Trophoblast cell (in vitro differentiated cells and primary cell): ENCODE results near the gene C20orf144.

Experiments
- DNase-seq, 2 donors: peaks; one replicate each; pipeline ENCODE4 v3.0.0-alpha.2; 2016
- H2AFZ ChIP-seq: 2 replicates; pipeline ENCODE4 v1.6.1; 2013; ENCODE audit warnings: low read length, moderate library complexity, mild to moderate bottlenecking; ENCODE audit not compliant: insufficient read depth, poor library complexity
- H2AK5ac ChIP-seq: 2 replicates; pipeline ENCODE4 v1.6.1; 2013; ENCODE audit warnings: mild to moderate bottlenecking, low read length
- H2BK120ac ChIP-seq: 2 replicates; pipeline ENCODE4 v1.6.1; 2013; ENCODE audit warnings: low read length, mild to moderate bottlenecking, moderate library complexity; ENCODE audit not compliant: insufficient read depth, poor library complexity
- H2BK12ac ChIP-seq: 2 replicates; pipeline ENCODE4 v1.6.1; 2013; ENCODE audit warnings: mild to moderate bottlenecking, low read length, moderate library complexity
- H2BK5ac ChIP-seq: 2 replicates; pipeline ENCODE4 v1.6.1; 2013; ENCODE audit warnings: low read length, low read depth, moderate library complexity, mild to moderate bottlenecking; ENCODE audit not compliant: poor library complexity
- H3K14ac ChIP-seq: 2 replicates; pipeline ENCODE4 v1.6.1; 2013; ENCODE audit warnings: mild to moderate bottlenecking, low read length
- H3K18ac ChIP-seq: 2 replicates; pipeline ENCODE4 v1.6.1; 2013; ENCODE audit warnings: mild to moderate bottlenecking, low read length
- H3K23ac ChIP-seq: 2 replicates; pipeline ENCODE4 v1.6.1; 2013; ENCODE audit warnings: low read length
- H3K27ac ChIP-seq: 2 replicates; pipeline ENCODE4 v1.5.1; 2013; ENCODE audit warnings: low read depth, mild to moderate bottlenecking, inconsistent platforms, low read length, moderate library complexity
- H3K27me3 ChIP-seq: 2 replicates; pipeline ENCODE4 v1.6.1; 2013; ENCODE audit warnings: inconsistent platforms, mild to moderate bottlenecking, low read length, moderate library complexity; ENCODE audit not compliant: insufficient read depth
- H3K36me3 ChIP-seq, 2 experiments: 1 replicate in 1 of 2; 2 replicates in 1 of 2; pipeline ENCODE4 v1.6.1; 2013; ENCODE audit warnings: low read length in 2 of 2, mild to moderate bottlenecking in 2 of 2, moderate library complexity in 1 of 2; ENCODE audit not compliant: insufficient read depth in 2 of 2, control insufficient read depth in 1 of 2
- H3K4ac ChIP-seq: 2 replicates; pipeline ENCODE4 v1.6.1; 2013; ENCODE audit warnings: low read depth, mild to moderate bottlenecking, low read length, moderate library complexity
- H3K4me1 ChIP-seq, 2 experiments: 1 replicate in 1 of 2; 2 replicates in 1 of 2; pipeline ENCODE4 v1.6.1; 2013; ENCODE audit warnings: low read length in 2 of 2, mild to moderate bottlenecking in 2 of 2, moderate library complexity in 1 of 2; ENCODE audit not compliant: insufficient read depth in 2 of 2, control insufficient read depth in 1 of 2
- H3K4me2 ChIP-seq: 2 replicates; pipeline ENCODE4 v1.6.1; 2013; ENCODE audit warnings: inconsistent platforms, mild to moderate bottlenecking, low read length, moderate library complexity
- H3K4me3 ChIP-seq: 2 replicates; pipeline ENCODE4 v1.5.1; 2013; ENCODE audit warnings: mild to moderate bottlenecking, low read depth, low read length, inconsistent platforms
- H3K79me1 ChIP-seq: one replicate; pipeline ENCODE4 v1.6.1; 2013; ENCODE audit warnings: low read length
- H3K79me2 ChIP-seq: 2 replicates; pipeline ENCODE4 v1.6.1; 2013; ENCODE audit warnings: low read length, mild to moderate bottlenecking; ENCODE audit not compliant: control insufficient read depth, insufficient read depth, poor library complexity
- H3K9ac ChIP-seq: 2 replicates; pipeline ENCODE4 v1.6.1; 2013; ENCODE audit warnings: mild to moderate bottlenecking, low read length
- H3K9me3 ChIP-seq: 2 replicates; pipeline ENCODE4 v1.6.1; 2013; ENCODE audit warnings: low read depth, mild to moderate bottlenecking, control low read depth, inconsistent platforms, low read length; ENCODE audit not compliant: insufficient read depth
- H4K12ac ChIP-seq: 2 replicates; pipeline ENCODE4 v1.6.1; 2013; ENCODE audit warnings: low read depth, mild to moderate bottlenecking, low read length, moderate library complexity
- H4K8ac ChIP-seq: 2 replicates; pipeline ENCODE4 v1.6.1; 2013; ENCODE audit warnings: low read depth, mild to moderate bottlenecking, low read length, moderate library complexity
- H4K91ac ChIP-seq: one replicate; pipeline ENCODE4 v1.6.1; 2013; ENCODE audit warnings: low read depth, mild to moderate bottlenecking, low read length, moderate library complexity
- WGBS: extraction: QIAGEN DNeasy Blood & Tissue Kit; methylation state at CpG from one replicate; pipeline ENCODE4 v1.1.7; 2013; ENCODE audit warnings: missing lambda C conversion rate; ENCODE audit not compliant: insufficient read length, insufficient coverage; ENCODE audit errors: extremely low coverage; 5-methylcytosine and 5-hydroxymethylcytosine counted together

Gene C20orf144

DNA sequence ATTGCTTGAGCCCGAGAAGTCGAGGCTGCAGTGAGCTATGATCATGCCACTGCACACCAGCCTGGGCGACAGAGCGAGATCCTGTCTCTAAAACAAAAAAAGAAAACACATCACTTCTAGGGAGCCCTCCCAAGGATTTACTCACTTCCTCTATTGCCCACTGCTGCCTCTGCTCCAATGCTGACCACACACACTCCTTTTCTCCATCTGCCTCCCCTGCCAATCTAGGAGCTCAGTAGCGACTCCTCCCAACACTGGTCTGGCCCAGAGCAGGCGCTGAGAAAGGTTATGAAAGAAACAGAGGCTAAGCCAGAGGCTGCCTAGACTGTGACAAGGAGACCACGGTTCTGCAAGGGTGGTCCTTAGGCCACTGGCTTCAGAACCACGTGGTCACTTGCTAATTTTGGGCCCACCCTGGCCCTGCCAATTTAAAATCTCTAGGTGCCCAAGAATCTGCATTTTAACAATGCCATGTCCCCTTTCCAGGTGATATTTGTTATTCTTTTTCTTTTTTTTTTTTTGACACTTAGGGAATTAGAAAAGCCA is 25.3 kb downstream of the C20orf144 start:
- no peak overlapping the region for H3K4me3 ChIP-seq
- H3K18ac ChIP-seq: no peak overlapping the region
- DNase-seq: no peak
- H4K8ac ChIP-seq: no peak overlapping the region
- peaks cover 8 to 14% of the 10 kb centered on the region in 2 experiments for H3K4me1 ChIP-seq
- H2AFZ ChIP-seq: no peak overlapping the region
- H3K27ac ChIP-seq: no peak overlapping the region
- no peak overlapping the region for H4K12ac ChIP-seq
- H3K9ac ChIP-seq: no peak overlapping the region
- no peak overlapping the region for H2AK5ac ChIP-seq
- no peaks in the 10 kb centered on the region for H3K9me3 ChIP-seq
- H2BK12ac ChIP-seq: no peak overlapping the region
- H3K36me3 ChIP-seq: no peaks in the 10 kb centered on the region
- H3K23ac ChIP-seq: no peak overlapping the region
- no peaks in the 10 kb centered on the region for H3K79me1 ChIP-seq
- H3K79me2 ChIP-seq: peaks cover 2% of the 10 kb centered on the region
- H3K4me2 ChIP-seq: no peak overlapping the region
- no peak overlapping the region for H3K4ac ChIP-seq
- no peak overlapping the region for H3K14ac ChIP-seq
- H3K27me3 ChIP-seq: no peaks in the 10 kb centered on the region
- H4K91ac ChIP-seq: no peak overlapping the region
- H2BK120ac ChIP-seq: no peak overlapping the region
- WGBS: no CpG with 5 or more reads among the region's 8 CpGs
- no peak overlapping the region for H2BK5ac ChIP-seq

DNA sequence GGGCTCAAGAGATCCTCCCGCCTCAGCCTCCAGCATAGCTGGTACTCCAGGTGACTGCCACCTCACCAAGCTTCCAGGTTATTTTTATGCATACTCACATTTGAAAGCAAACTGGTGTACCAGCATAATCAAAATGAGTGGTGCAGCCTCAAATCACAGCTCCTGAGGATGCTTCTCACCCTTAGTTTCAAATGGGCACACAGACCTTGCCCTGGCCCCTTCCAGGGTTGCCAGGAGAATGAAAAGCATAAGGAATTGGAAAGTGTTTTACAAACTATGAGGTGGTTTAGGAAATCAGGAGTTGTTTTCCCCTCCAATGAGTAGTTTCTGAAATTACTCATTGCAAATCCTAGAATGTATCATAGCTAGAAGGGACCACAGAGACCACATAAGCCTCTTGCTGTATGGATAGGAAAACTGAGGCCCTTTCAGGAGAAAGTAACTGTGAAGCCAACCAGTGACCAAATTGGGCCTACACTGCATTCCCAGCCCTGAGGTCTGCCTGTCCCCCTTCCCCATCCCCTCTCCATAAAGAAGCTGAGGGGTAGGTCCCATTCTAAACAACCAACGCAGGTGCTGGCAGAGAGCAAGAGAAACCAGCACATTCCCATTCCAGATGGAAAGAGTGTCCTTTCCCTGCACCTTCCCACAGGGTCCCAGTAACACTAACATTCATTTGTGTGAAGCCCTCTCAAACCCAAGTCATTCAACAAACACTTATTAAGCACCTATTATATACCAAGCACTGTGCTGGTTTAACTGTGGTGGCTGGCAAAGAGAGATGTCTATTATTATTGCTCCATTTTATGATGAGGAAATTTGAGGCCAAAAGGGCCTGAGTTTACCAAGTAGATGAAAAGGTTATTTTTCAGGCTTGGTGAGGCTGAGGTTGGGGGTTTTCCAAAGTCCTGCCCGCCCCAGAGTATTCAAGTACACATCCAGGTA is 26.1 kb downstream of the C20orf144 start:
- no peak overlapping the region for H3K27ac ChIP-seq
- no peak overlapping the region for H3K18ac ChIP-seq
- H3K9me3 ChIP-seq: no peaks in the 10 kb centered on the region
- H3K14ac ChIP-seq: no peak overlapping the region
- no peak overlapping the region for H3K4me2 ChIP-seq
- no peak overlapping the region for H3K4me3 ChIP-seq
- no CpG with 5 or more reads among the region's 3 CpGs for WGBS
- no peak overlapping the region for H3K9ac ChIP-seq
- DNase-seq: no peak
- no peak overlapping the region for H4K12ac ChIP-seq
- no peak overlapping the region for H2AK5ac ChIP-seq
- no peak overlapping the region for H3K23ac ChIP-seq
- no peaks in the 10 kb centered on the region for H3K79me1 ChIP-seq
- H2BK5ac ChIP-seq: no peak overlapping the region
- no peak overlapping the region for H2BK120ac ChIP-seq
- no peak overlapping the region for H3K4ac ChIP-seq
- H3K27me3 ChIP-seq: no peaks in the 10 kb centered on the region
- peaks cover 8 to 14% of the 10 kb centered on the region in 2 experiments for H3K4me1 ChIP-seq
- H3K36me3 ChIP-seq: no peaks in the 10 kb centered on the region
- no peak overlapping the region for H2AFZ ChIP-seq
- no peak overlapping the region for H4K91ac ChIP-seq
- H2BK12ac ChIP-seq: no peak overlapping the region
- H4K8ac ChIP-seq: no peak overlapping the region
- H3K79me2 ChIP-seq: peaks cover 2% of the 10 kb centered on the region

DNA sequence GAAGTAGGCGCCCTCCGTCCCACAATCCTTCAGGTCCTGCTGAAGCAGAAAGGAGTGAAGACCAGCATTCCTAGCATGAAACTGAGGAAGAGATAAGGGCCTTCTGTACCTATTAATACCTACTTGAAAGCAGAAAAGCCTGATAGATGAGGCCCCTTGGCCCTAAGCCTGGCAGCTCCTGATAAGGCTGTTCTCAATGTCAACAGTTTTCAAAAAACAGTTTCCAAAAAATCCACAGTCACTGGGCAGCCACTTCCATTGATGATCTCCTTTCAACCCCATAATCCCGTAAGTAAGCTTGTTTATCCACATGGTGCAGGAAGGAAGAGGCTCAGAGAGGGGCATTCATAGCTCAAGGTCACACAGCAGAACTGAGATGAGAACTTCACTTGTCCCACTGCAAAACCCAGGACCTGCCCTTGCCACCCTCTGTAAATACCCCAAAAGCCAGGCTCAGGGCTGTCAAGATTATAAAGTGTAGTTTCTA is 26.9 kb downstream of the C20orf144 start:
- no peak overlapping the region for H3K27ac ChIP-seq
- no peaks in the 10 kb centered on the region for H3K27me3 ChIP-seq
- no peak overlapping the region for H4K8ac ChIP-seq
- H3K4me3 ChIP-seq: no peak overlapping the region
- no peak overlapping the region for H3K18ac ChIP-seq
- DNase-seq: no peak
- no peak overlapping the region for H3K14ac ChIP-seq
- H3K4me2 ChIP-seq: no peak overlapping the region
- H3K23ac ChIP-seq: no peak overlapping the region
- no peaks in the 10 kb centered on the region for H3K36me3 ChIP-seq
- no peak overlapping the region for H3K9ac ChIP-seq
- no peaks in the 10 kb centered on the region for H3K9me3 ChIP-seq
- no peak overlapping the region for H2AFZ ChIP-seq
- H3K79me1 ChIP-seq: no peaks in the 10 kb centered on the region
- H2BK5ac ChIP-seq: no peak overlapping the region
- peaks cover 8 to 14% of the 10 kb centered on the region in 2 experiments for H3K4me1 ChIP-seq
- no peak overlapping the region for H2BK120ac ChIP-seq
- no CpG with 5 or more reads among the region's 3 CpGs for WGBS
- no peak overlapping the region for H3K4ac ChIP-seq
- H4K12ac ChIP-seq: no peak overlapping the region
- H4K91ac ChIP-seq: no peak overlapping the region
- peaks cover 2% of the 10 kb centered on the region for H3K79me2 ChIP-seq
- H2BK12ac ChIP-seq: no peak overlapping the region
- H2AK5ac ChIP-seq: no peak overlapping the region

DNA sequence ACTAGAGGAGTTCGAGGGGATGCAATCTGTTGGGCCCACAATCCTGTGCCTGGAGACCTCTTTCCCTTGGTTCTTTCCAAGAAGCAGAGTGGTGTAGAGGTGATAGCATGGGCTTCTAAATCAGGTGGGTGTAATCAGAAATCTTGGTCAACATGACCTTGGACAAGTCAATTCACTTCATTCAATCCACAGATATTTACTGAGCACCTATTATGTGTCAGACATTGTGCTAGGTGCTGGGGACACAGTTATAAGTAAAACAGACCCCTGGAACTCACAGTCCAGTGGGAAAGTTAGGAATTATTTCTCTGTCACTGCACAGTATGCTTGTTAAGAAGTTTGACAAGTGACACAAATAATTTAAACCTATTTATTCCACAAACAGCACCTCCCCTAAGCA is 27.4 kb downstream of the C20orf144 start:
- no peak overlapping the region for H3K4me3 ChIP-seq
- H3K4me2 ChIP-seq: no peak overlapping the region
- H2BK5ac ChIP-seq: no peak overlapping the region
- H2BK12ac ChIP-seq: no peak overlapping the region
- H3K18ac ChIP-seq: no peak overlapping the region
- no peaks in the 10 kb centered on the region for H3K79me1 ChIP-seq
- H4K12ac ChIP-seq: no peak overlapping the region
- peaks cover 2% of the 10 kb centered on the region for H3K79me2 ChIP-seq
- no peak overlapping the region for H2AFZ ChIP-seq
- H4K8ac ChIP-seq: no peak overlapping the region
- no peak overlapping the region for H3K27ac ChIP-seq
- H3K36me3 ChIP-seq: no peaks in the 10 kb centered on the region
- peaks cover 8 to 14% of the 10 kb centered on the region in 2 experiments for H3K4me1 ChIP-seq
- no CpG with 5 or more reads among the region's 1 CpG for WGBS
- H3K14ac ChIP-seq: no peak overlapping the region
- no peak overlapping the region for H2BK120ac ChIP-seq
- no peak overlapping the region for H2AK5ac ChIP-seq
- H3K4ac ChIP-seq: no peak overlapping the region
- H3K9me3 ChIP-seq: no peaks in the 10 kb centered on the region
- H4K91ac ChIP-seq: no peak overlapping the region
- no peak for DNase-seq
- no peak overlapping the region for H3K23ac ChIP-seq
- H3K27me3 ChIP-seq: no peaks in the 10 kb centered on the region
- no peak overlapping the region for H3K9ac ChIP-seq
